Right kidney (tissue), 1 donor: ENCODE results near the gene PATJ.
A peak's percentile ranks its signal among the peaks of the same experiment; 100 is the strongest.
"Not testable (repeated sequence)": the region's sequence is repeated elsewhere in the genome, so short reads cannot be mapped to it uniquely, and the experiment has no call there.

Source experiments
- DNase-seq: peaks from one replicate; pipeline ENCODE4 v3.0.0-alpha.2; 2016

The PATJ gene

GRCh38 chr1:62107923-62108322 lies 365.6 kb downstream of the PATJ start:
- no peak for DNase-seq

GRCh38 chr1:62109124-62109523 lies 366.8 kb downstream of the PATJ start:
- no peak for DNase-seq

GRCh38 chr1:62110198-62110817 lies 368.0 kb downstream of the PATJ start:
- peak; percentile 8 for DNase-seq

- DNase-seq: no peak
Observed at GRCh38 chr1:62111084-62111483, 368.8 kb downstream of the PATJ start.

GRCh38 chr1:62113507-62113906 lies 371.2 kb downstream of the PATJ start:
- no peak for DNase-seq

- no peak for DNase-seq
Observed at GRCh38 chr1:62117018-62117750, 374.9 kb downstream of the PATJ start.

- no peak for DNase-seq
Observed at GRCh38 chr1:62126579-62127290, 384.5 kb downstream of the PATJ start.

GRCh38 chr1:62128745-62129144 lies 386.5 kb downstream of the PATJ start:
- DNase-seq: no peak

- DNase-seq: no peak
Observed at GRCh38 chr1:62131093-62131725, 388.9 kb downstream of the PATJ start.

GRCh38 chr1:62138029-62138428 lies 395.7 kb downstream of the PATJ start:
- no peak for DNase-seq

- DNase-seq: no peak
Observed at GRCh38 chr1:62139410-62139809, 397.1 kb downstream of the PATJ start.

- DNase-seq: no peak
Observed at GRCh38 chr1:62140666-62141065, 398.4 kb downstream of the PATJ start.

GRCh38 chr1:62142496-62142895 lies 400.2 kb downstream of the PATJ start:
- DNase-seq: no peak

GRCh38 chr1:62144238-62144831 lies 402.1 kb downstream of the PATJ start:
- DNase-seq: no peak

- no peak for DNase-seq
Observed at GRCh38 chr1:62159940-62160348, 417.7 kb downstream of the PATJ start.

GRCh38 chr1:62161711-62162110 lies 419.4 kb downstream of the PATJ start:
- no peak for DNase-seq

- DNase-seq: not testable (repeated sequence)
Observed at GRCh38 chr1:62170380-62170779, 428.1 kb downstream of the PATJ start.

GRCh38 chr1:62175568-62176179 lies 433.4 kb downstream of the PATJ start:
- DNase-seq: peak; percentile 43

- no peak for DNase-seq
Observed at GRCh38 chr1:62176597-62177312, 434.5 kb downstream of the PATJ start.

GRCh38 chr1:62177621-62178020 lies 435.3 kb downstream of the PATJ start:
- DNase-seq: no peak

GRCh38 chr1:62178372-62178771 lies 436.1 kb downstream of the PATJ start:
- DNase-seq: no peak
